Smooth muscle cell (in vitro differentiated cells): ENCODE results near the gene SLC26A4. TPM values are rescaled to one million over a fixed set of nuclear protein-coding genes. Genes with fewer than 3 reads are reported as not detected.

Experiments used
- DNase-seq: peaks from one replicate; lab custom pipeline; 2025; ENCODE audit not compliant: unreplicated experiment; lab: John Stamatoyannopoulos, UW
- H2AFZ ChIP-seq: fragments of 200-600 bp; sonication (generic); 2 replicates; pipeline ENCODE4 v1.6.0; 2016; ENCODE audit warnings: antibody characterized with exemption, low read depth, mild to moderate bottlenecking
- H3F3A ChIP-seq: fragments of 200-600 bp; sonication (generic); 2 replicates; pipeline ENCODE4 v1.6.0; 2017; ENCODE audit warnings: antibody characterized with exemption, low read depth
- H3K27ac ChIP-seq: fragments of 200-600 bp; sonication (generic); 2 replicates; pipeline ENCODE4 v1.5.1; 2016; ENCODE audit warnings: low read depth, mild to moderate bottlenecking
- H3K27me3 ChIP-seq: fragments of 200-600 bp; sonication (generic); 2 replicates; pipeline ENCODE4 v1.6.1; 2016; ENCODE audit warnings: low read depth, mild to moderate bottlenecking
- H3K36me3 ChIP-seq: fragments of 200-600 bp; sonication (generic); 2 replicates; pipeline ENCODE4 v1.5.1; 2016; ENCODE audit warnings: low read depth
- H3K4me1 ChIP-seq: fragments of 200-600 bp; sonication (generic); 2 replicates; pipeline ENCODE4 v1.5.1; 2016; ENCODE audit warnings: low read depth
- H3K4me2 ChIP-seq: fragments of 200-600 bp; sonication (generic); 2 replicates; pipeline ENCODE4 v1.6.0; 2016; ENCODE audit warnings: mild to moderate bottlenecking
- H3K4me3 ChIP-seq: fragments of 200-600 bp; sonication (generic); 2 replicates; pipeline ENCODE4 v1.5.1; 2016; ENCODE audit warnings: mild to moderate bottlenecking
- H3K79me2 ChIP-seq: fragments of 200-600 bp; sonication (generic); 2 replicates; pipeline ENCODE4 v1.6.0; 2016; ENCODE audit warnings: low read depth, mild to moderate bottlenecking
- H3K9ac ChIP-seq: fragments of 200-600 bp; sonication (generic); 2 replicates; pipeline ENCODE4 v1.6.0; 2016; ENCODE audit warnings: low read depth
- H3K9me3 ChIP-seq: fragments of 200-600 bp; sonication (generic); replicated peaks from 2 replicates; pipeline ENCODE4 v1.5.1; 2016; ENCODE audit warnings: low read depth
- H4K20me1 ChIP-seq: fragments of 200-600 bp; sonication (generic); 2 replicates; pipeline ENCODE4 v1.6.0; 2016; ENCODE audit warnings: low read depth
- CTCF ChIP-seq: fragments of 200-600 bp; sonication (generic); IDR thresholded peaks from 2 replicates; pipeline ENCODE4 v1.5.1; 2017; ENCODE audit warnings: borderline replicate concordance, mild to moderate bottlenecking, antibody characterized with exemption; ENCODE audit not compliant: insufficient read depth, poor library complexity, severe bottlenecking
- WGBS: methylation state at CpG from one replicate; pipeline ENCODE4 v1.1.7; 2016; ENCODE audit warnings: low lambda C conversion rate; 5-methylcytosine and 5-hydroxymethylcytosine counted together
- polyA plus RNA-seq: library from polyadenylated mRNA; unstranded; fragments of >200 nt; fragmentation: Nextera tagmentation; extraction: Ambion mirVana; gene quantifications from 2 replicates; pipeline ENCODE4 v1.2.1, GENCODE V29; 2016
- small RNA-seq: library from RNA; depleted of rRNA; stranded (forward); fragments of <200 nt; gene quantifications from one replicate; pipeline ENCODE3, GENCODE V24; 2014
- total RNA-seq: library from RNA; depleted of rRNA; stranded (reverse); fragments of >200 nt; gene quantifications from 2 replicates; pipeline ENCODE4 v1.2.3, GENCODE V29; 2014

SLC26A4 gene
- total and polyA plus RNA-seq, 2 experiments from 2014 or later: 0.06 to 1.7 TPM

- WGBS: 93% methylated on average over 1 of the region's 1 CpG
- H2AFZ ChIP-seq: no peak overlapping the region
- no peaks in the 10 kb centered on the region for H3K79me2 ChIP-seq
- H3K27ac ChIP-seq: no peak overlapping the region
- no peaks in the 10 kb centered on the region for H3K9me3 ChIP-seq
- H3K4me1 ChIP-seq: no peaks in the 10 kb centered on the region
- no peak for DNase-seq
- H3K36me3 ChIP-seq: peaks cover 24% of the 10 kb centered on the region
- no peak for TF ChIP-seq CTCF
- no peak overlapping the region for H3K4me3 ChIP-seq
- no peak overlapping the region for H3K4me2 ChIP-seq
- no peaks in the 10 kb centered on the region for H3F3A ChIP-seq
- no peak overlapping the region for H3K9ac ChIP-seq
- peaks cover 14% of the 10 kb centered on the region for H4K20me1 ChIP-seq
- no peaks in the 10 kb centered on the region for H3K27me3 ChIP-seq
Measured at GRCh38 chr7:107758667-107759066, 98.0 kb downstream of the SLC26A4 start.

- no peaks in the 10 kb centered on the region for H3F3A ChIP-seq
- H3K4me2 ChIP-seq: no peak overlapping the region
- 99% methylated on average over 2 of the region's 2 CpGs for WGBS
- no peak for TF ChIP-seq CTCF
- H3K27ac ChIP-seq: no peak overlapping the region
- no peak overlapping the region for H3K4me3 ChIP-seq
- no peaks in the 10 kb centered on the region for H3K36me3 ChIP-seq
- DNase-seq: no peak
- no peak overlapping the region for H3K9ac ChIP-seq
- no peaks in the 10 kb centered on the region for H3K79me2 ChIP-seq
- no peak overlapping the region for H2AFZ ChIP-seq
- no peaks in the 10 kb centered on the region for H3K4me1 ChIP-seq
- H3K27me3 ChIP-seq: peaks cover 9% of the 10 kb centered on the region
- no peaks in the 10 kb centered on the region for H4K20me1 ChIP-seq
- no peaks in the 10 kb centered on the region for H3K9me3 ChIP-seq
Measured at GRCh38 chr7:107767391-107767790, 106.8 kb downstream of the SLC26A4 start.

Small RNAs within 50 kb of the gene (small RNA-seq; reads per million reads assigned to genes)
- not detected for gene BANF1P5

Other genes with a start within 250 kb of the SLC26A4 start
- not detected in 2 replicates for gene GPR22, start 190.8 kb upstream of the SLC26A4 start, total RNA-seq
- 0.08 TPM in 1 of 2 replicates, not detected in the other for gene GPR22, start 190.8 kb upstream of the SLC26A4 start, polyA plus RNA-seq
- 44.3 and 71.3 TPM in 2 replicates for gene COG5, start 96.9 kb upstream of the SLC26A4 start, total RNA-seq
- 18.4 and 24.3 TPM in 2 replicates for gene COG5, start 96.9 kb upstream of the SLC26A4 start, polyA plus RNA-seq
- gene DUS4L, start 96.9 kb upstream of the SLC26A4 start, total RNA-seq: 12.0 and 14.0 TPM in 2 replicates
- gene DUS4L, start 96.9 kb upstream of the SLC26A4 start, polyA plus RNA-seq: 5.1 and 5.8 TPM in 2 replicates
- gene BCAP29, start 80.6 kb upstream of the SLC26A4 start, total RNA-seq: 135 and 163 TPM in 2 replicates
- 36.3 and 39.2 TPM in 2 replicates for gene BCAP29, start 80.6 kb upstream of the SLC26A4 start, polyA plus RNA-seq
- gene CBLL1, start 83.3 kb downstream of the SLC26A4 start, total RNA-seq: 17.8 and 31.4 TPM in 2 replicates
- gene CBLL1, start 83.3 kb downstream of the SLC26A4 start, polyA plus RNA-seq: 20.4 and 22.9 TPM in 2 replicates
- not detected in 2 replicates for gene SLC26A3, start 142.4 kb downstream of the SLC26A4 start, total RNA-seq
- not detected in 2 replicates for gene SLC26A3, start 142.4 kb downstream of the SLC26A4 start, polyA plus RNA-seq
- 165 and 172 TPM in 2 replicates for gene DLD, start 230.4 kb downstream of the SLC26A4 start, total RNA-seq
- gene DLD, start 230.4 kb downstream of the SLC26A4 start, polyA plus RNA-seq: 51.4 and 71.4 TPM in 2 replicates